OCI-LY7 (cell line): ENCODE measurements around the gene BCAP29.

ENCODE experiments used
- CTCF ChIP-seq: fragments of 200-600 bp; sonication (generic); conservative IDR thresholded peaks from 2 replicates; pipeline ENCODE4 v1.5.1; 2014; ENCODE audit warnings: mild to moderate bottlenecking, antibody characterized with exemption, low read length, moderate library complexity, mixed read lengths
- EZH2phosphoT487 ChIP-seq: fragments of 200-600 bp; sonication (generic); IDR thresholded peaks from 2 replicates; pipeline ENCODE4 v1.6.1; 2018; ENCODE audit warnings: low read depth, borderline replicate concordance, mild to moderate bottlenecking, mixed run types, antibody characterized with exemption, low read length, moderate library complexity, mixed read lengths

GRCh38 chr7:107570298-107570697 lies 9.7 kb upstream of the BCAP29 start:
- TF ChIP-seq CTCF (no peak), EZH2phosphoT487 (no peak)
